ENCODE results near the gene LRRC3C. TPM values are rescaled to one million over a fixed set of nuclear protein-coding genes. Genes with fewer than 3 reads are reported as not detected.

LRRC3C gene
- total RNA-seq, 6 experiments from 2014 or later, result not detected

GRCh38 chr17:39949028-39949427 is 21.5 kb downstream of the LRRC3C start:
- no peaks in the 10 kb centered on the region for H3K36me3 ChIP-seq
- peaks cover 0 to 23% (median 5%) of the 10 kb centered on the region in 4 donors for H3K4me1 ChIP-seq
- no peaks in the 10 kb centered on the region for H3K27me3 ChIP-seq
- no peak for TF ChIP-seq POLR2A (IDR thresholded peaks at IDR 0.05)
- TF ChIP-seq CTCF (IDR thresholded peaks at IDR 0.05), result no peak
- no peak overlapping the region for H3K4me3 ChIP-seq
- intact Hi-C loops (cut with DNase I), result no loop called here
- no peak for DNase-seq
- WGBS (ENCODE audit: insufficient coverage, low coverage, low lambda C conversion rate, missing lambda C conversion rate), result 80% methylated on average over 2 of the region's 2 CpGs
- H3K27ac ChIP-seq, result no peak overlapping the region
- H3K9me3 ChIP-seq, result no peaks in the 10 kb centered on the region
- ATAC-seq, result no peak

- Histone ChIP-seq H3K9me3 (no peaks in the 10 kb centered on the region), H3K27ac (no peak overlapping the region), H3K4me1 (peaks cover 0 to 20% (median 5%) of the 10 kb centered on the region in 4 donors), H3K27me3 (no peaks in the 10 kb centered on the region), H3K4me3 (no peak overlapping the region), H3K36me3 (no peaks in the 10 kb centered on the region)
- intact Hi-C loops (cut with DNase I), result no loop called here
- peak in 3 of 4 donors; percentile 3 to 15 (median 4) for ATAC-seq
- TF ChIP-seq CTCF (IDR thresholded peaks at IDR 0.05), result no peak
- TF ChIP-seq POLR2A (IDR thresholded peaks at IDR 0.05), result no peak
- peak in 2 of 3 donors; percentile 65 to 69 for DNase-seq
- WGBS (ENCODE audit: insufficient coverage, low coverage, low lambda C conversion rate, missing lambda C conversion rate), result 16% methylated on average over 4 of the region's 5 CpGs
These were observed 23.4 kb downstream of the LRRC3C start for GRCh38 chr17:39950871-39951348.

GRCh38 chr17:39951924-39952679 is 24.6 kb downstream of the LRRC3C start:
- 30% methylated on average over 9 of the region's 22 CpGs for WGBS (ENCODE audit: insufficient coverage, low coverage, low lambda C conversion rate, missing lambda C conversion rate)
- peak in 1 of 3 donors; percentile 64 for DNase-seq
- no peaks in the 10 kb centered on the region for H3K9me3 ChIP-seq
- no peak for ATAC-seq
- H3K36me3 ChIP-seq, result no peaks in the 10 kb centered on the region
- peak overlapping the region; percentile 21 to 41 (median 30) for H3K4me3 ChIP-seq
- no peaks in the 10 kb centered on the region for H3K27me3 ChIP-seq
- peaks cover 0 to 20% (median 5%) of the 10 kb centered on the region in 4 donors for H3K4me1 ChIP-seq
- intact Hi-C loops (cut with DNase I), result no loop called here
- no peak for TF ChIP-seq CTCF (IDR thresholded peaks at IDR 0.05)
- no peak for TF ChIP-seq POLR2A (IDR thresholded peaks at IDR 0.05)
- no peak overlapping the region for H3K27ac ChIP-seq

GRCh38 chr17:39952680-39953470 is 25.3 kb downstream of the LRRC3C start:
- Histone ChIP-seq H3K4me1 (peaks cover 0 to 20% (median 5%) of the 10 kb centered on the region in 4 donors), H3K36me3 (no peaks in the 10 kb centered on the region), H3K27ac (no peak overlapping the region), H3K4me3 (peak overlapping the region; percentile 29 to 41 (median 31)), H3K27me3 (no peaks in the 10 kb centered on the region), H3K9me3 (no peaks in the 10 kb centered on the region)
- TF ChIP-seq POLR2A (IDR thresholded peaks at IDR 0.05) (peak; percentile 55), CTCF (IDR thresholded peaks at IDR 0.05) (no peak)
- DNase-seq (peak; percentile 100), ATAC-seq (peak; percentile 87 to 94 (median 90))
- WGBS (ENCODE audit: insufficient coverage, low coverage, low lambda C conversion rate, missing lambda C conversion rate), result under 1% methylated on average over 43 of the region's 55 CpGs
- intact Hi-C loops (cut with DNase I), result no loop called here

All from right lobe of liver (tissue), 6 donors.